Erythroblast (primary cell): Measurements from ENCODE around the gene ENG.
"Not testable (repeated sequence)": the region's sequence is repeated elsewhere in the genome, so short reads cannot be mapped to it uniquely, and the experiment has no call there.

Experiments
- DNase-seq, 2 experiments: peaks; one replicate each; lab custom pipeline; 2025; lab: John Stamatoyannopoulos, UW
- GATA1 ChIP-seq: IDR thresholded peaks from 2 replicates; pipeline ENCODE4 v1.6.1; 2011; ENCODE audit warnings: low read depth, mild to moderate bottlenecking, control low read depth, low read length, moderate library complexity
- POLR2A ChIP-seq: IDR thresholded peaks from 2 replicates; pipeline ENCODE4 v1.6.1; 2011; ENCODE audit warnings: mild to moderate bottlenecking, low read length

Gene ENG

GRCh38 chr9:127875306-127875966 is 21.0 kb upstream of the ENG start:
- TF ChIP-seq POLR2A: no peak
- TF ChIP-seq GATA1: no peak
- peak; percentile 32 to 35 for DNase-seq

DNA sequence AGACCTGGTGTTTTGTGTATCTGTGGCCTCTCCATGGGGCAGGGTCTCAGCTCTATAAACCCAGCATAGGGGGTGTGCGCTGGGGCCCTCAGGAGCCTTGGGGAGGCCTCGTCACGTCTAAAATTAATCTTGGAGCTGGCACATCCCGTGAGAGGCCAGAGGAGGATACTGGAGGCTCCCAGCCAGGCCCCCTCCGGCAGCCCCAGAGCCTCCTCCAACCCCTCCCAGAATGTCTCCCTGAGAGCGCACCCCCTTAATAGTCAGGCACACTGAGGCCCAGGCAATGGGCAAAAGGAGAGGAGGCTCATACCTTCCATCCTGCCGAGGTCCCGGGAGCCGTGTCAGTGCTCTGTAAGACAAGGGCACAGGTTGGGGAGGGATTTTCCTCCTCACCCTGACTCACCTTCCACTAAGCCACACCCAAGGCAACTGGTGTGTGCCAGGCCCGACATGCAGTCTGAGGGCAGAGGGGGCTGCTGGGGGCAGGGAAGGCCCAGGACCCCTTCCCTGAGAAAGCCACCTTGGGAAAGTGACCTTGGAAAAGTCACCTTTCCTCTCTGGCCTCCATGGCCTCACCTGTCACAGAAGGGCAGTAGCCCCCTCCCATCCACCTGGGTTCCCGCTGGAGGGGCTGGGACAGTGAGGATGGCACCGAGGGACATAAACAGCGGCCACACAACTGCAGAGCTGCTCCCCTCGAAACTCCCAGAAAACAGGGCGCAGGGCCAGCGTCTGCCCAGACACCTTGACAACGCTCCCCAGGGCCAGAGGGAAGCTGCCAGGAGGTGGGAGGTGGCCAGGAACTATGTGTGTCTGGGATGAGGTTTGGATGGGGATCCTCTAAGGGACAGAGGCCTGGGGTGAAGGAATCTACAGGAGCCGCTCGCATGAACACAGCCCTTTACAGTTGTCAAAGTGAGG is 20.1 kb upstream of the ENG start:
- no peak for DNase-seq
- no peak for TF ChIP-seq GATA1
- TF ChIP-seq POLR2A: no peak

GRCh38 chr9:127873886-127874285 is 19.4 kb upstream of the ENG start:
- DNase-seq: no peak
- TF ChIP-seq GATA1 (no peak), POLR2A (no peak)

DNA sequence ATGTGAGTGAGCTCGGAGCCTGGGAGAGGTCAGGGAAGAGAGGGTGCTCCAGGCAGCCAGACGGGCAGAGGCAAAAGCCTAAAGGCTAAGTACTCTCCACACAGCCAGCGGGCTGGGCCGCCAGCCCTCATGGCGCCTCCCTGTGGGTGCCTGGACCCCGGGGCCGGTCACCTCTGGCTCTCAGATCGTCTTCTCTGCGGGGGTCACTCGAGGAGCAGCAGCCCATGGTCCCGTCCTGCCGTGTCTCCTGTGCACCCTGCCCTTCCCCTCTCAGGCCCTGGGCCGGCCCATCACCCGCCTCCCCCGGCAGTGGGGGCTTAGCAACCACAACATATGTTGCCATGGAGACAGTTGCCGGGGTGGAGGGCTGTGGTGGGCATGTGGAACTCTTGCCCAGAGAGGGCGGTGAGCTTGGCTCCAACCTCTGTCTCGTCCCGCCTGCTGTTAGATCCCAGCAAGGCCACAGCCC is 18.8 kb upstream of the ENG start:
- TF ChIP-seq GATA1: no peak
- TF ChIP-seq POLR2A: no peak
- no peak for DNase-seq

GRCh38 chr9:127872369-127873222 is 18.1 kb upstream of the ENG start:
- DNase-seq: no peak
- TF ChIP-seq GATA1: no peak

GRCh38 chr9:127871531-127871930 is 17.1 kb upstream of the ENG start:
- no peak for TF ChIP-seq POLR2A
- TF ChIP-seq GATA1: no peak
- DNase-seq: no peak

DNA sequence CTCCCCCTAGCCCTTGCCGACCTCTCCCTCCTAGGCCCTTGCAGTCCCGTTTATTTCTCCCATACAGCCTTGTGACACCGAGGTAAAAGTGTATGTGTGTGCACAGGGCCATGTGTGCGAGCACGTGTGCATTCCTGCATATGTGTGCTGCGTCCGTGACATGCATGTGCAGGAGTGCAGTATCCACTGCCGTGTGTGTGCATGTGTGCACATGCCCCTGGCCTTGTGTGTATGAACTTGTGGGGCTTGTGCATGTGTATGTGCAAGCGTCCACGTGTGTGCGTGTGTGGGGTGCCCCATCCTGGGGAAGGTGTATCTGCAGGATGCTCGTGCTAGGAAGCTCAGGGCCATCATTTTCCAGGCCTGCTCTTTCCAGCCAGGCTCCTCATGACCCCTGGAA is 16.4 kb upstream of the ENG start:
- TF ChIP-seq GATA1 (no peak), POLR2A (no peak)
- no peak for DNase-seq

- DNase-seq: not testable (repeated sequence)
These were observed 15.7 kb upstream of the ENG start for GRCh38 chr9:127870153-127870491.

- TF ChIP-seq GATA1 (no peak), POLR2A (no peak)
- DNase-seq: peak; percentile 83 to 92
These were observed 15.1 kb upstream of the ENG start for GRCh38 chr9:127869310-127870152.

DNA sequence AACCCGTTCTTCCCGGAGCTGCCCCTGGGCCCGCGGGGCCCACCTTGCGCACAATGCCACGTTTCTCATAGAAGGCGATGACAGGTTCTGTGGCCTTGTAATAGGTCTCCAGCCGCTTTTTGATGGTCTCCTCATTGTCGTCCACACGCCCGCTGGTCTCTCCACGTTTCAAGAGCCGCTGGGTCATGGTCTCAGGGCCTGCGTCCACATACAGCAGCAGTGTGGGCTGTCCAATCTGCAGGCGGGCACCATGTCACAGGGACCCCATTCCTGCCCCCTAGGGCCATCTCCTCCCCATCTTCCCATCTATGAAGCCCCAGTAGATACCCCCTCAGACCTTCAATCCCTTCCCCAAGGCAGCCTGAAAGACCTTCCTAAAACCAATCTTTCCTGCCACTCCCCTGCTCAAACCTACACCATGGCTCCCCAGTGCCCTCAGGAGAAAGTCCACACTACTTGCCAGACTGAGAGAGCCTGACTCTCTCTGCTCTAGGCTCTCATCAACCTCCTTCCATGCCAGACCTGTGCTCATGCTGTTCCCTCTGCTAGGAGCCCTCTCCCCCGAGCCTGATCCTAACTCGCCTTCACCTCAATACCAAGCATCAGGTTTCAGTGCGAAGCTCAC is 13.9 kb upstream of the ENG start:
- TF ChIP-seq POLR2A (no peak), GATA1 (no peak)
- no peak for DNase-seq

DNA sequence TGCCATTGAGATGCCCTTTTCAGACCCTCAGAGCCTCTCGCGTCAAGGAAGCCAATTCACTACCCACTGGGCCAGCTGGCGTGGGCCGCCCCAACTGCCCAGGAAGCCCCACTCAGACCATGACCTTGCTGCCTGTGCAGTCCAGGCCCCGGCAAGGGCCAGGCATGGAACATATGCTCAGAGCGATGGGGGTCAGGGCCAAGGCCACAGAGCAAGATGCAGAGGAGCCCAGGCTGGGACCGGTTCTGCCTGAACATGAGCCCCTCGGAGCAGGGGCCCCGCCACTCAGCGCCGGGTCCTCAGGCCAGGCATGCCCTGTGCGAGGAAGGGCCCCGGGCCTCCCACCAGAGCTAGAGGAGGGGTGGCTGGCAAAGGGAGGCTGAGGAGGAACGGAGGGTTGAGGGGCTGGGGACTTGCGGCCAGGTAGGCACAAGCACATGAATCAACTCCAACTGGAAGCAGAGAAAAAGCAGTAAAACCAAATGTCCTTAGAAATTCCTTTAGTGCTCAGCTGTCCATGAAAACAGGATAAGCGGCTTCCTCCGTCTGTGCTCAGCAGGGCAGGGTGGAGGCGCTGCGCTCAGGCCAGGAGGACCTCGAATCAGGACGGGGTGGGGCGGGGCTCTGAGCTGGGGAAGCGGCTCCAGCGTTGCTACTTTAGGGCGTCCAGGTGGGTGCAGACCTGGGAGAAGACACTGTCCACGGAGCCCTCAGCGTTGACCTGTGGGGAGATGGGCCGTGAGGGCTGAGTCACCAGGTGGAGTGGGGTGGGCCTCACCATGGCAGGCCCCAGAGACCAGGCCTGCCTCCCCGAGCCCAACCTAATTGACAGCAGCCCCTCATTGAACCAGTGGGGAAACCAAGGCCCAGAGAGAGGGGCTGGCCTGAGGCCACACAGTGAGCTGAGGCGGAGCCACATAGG is 13.2 kb upstream of the ENG start:
- TF ChIP-seq GATA1 (no peak), POLR2A (no peak)
- DNase-seq: no peak

GRCh38 chr9:127866535-127866934 is 12.1 kb upstream of the ENG start:
- no peak for DNase-seq
- TF ChIP-seq GATA1 (no peak), POLR2A (no peak)
